ENCODE data around the gene HMGXB3. TPM values are rescaled to one million over a fixed set of nuclear protein-coding genes. Genes with fewer than 3 reads are reported as not detected.

The HMGXB3 gene
- total and polyA plus RNA-seq, 9 donors = 14.1 to 32.1 (median 28.1) TPM

GRCh38 chr5:150034662-150035061 is 34.1 kb downstream of the HMGXB3 start:
- intact Hi-C loops (cut with DNase I) = no loop called here
- Histone ChIP-seq H3K4me3 (no peak overlapping the region), H3K27me3 (no peaks in the 10 kb centered on the region), H3K27ac (no peak overlapping the region), H3K36me3 (no peaks in the 10 kb centered on the region), H3K4me1 (ENCODE audit: insufficient read depth) (no peaks in the 10 kb centered on the region), H3K9me3 (no peaks in the 10 kb centered on the region)
- no peak for DNase-seq
- no peak for TF ChIP-seq CTCF (IDR thresholded peaks at IDR 0.05)
- no peak for TF ChIP-seq EP300 (IDR thresholded peaks at IDR 0.05)
- TF ChIP-seq POLR2A (IDR thresholded peaks at IDR 0.05) = no peak
- 43 to 52% (median 51%) methylated on average over 4 of the region's 4 CpGs for WGBS, 3 donors

- Histone ChIP-seq H3K36me3 (no peaks in the 10 kb centered on the region), H3K4me3 (no peak overlapping the region), H3K27ac (no peak overlapping the region), H3K27me3 (no peaks in the 10 kb centered on the region), H3K4me1 (ENCODE audit: insufficient read depth) (no peaks in the 10 kb centered on the region), H3K9me3 (no peaks in the 10 kb centered on the region)
- TF ChIP-seq POLR2A (IDR thresholded peaks at IDR 0.05) (no peak), CTCF (IDR thresholded peaks at IDR 0.05) (no peak), EP300 (IDR thresholded peaks at IDR 0.05) (no peak)
- DNase-seq = no peak
- intact Hi-C loops (cut with DNase I) = no loop called here
- 75 to 79% (median 77%) methylated on average over 7 of the region's 7 CpGs for WGBS, 3 donors
Measured at GRCh38 chr5:150035139-150035895, 34.8 kb downstream of the HMGXB3 start.

DNA sequence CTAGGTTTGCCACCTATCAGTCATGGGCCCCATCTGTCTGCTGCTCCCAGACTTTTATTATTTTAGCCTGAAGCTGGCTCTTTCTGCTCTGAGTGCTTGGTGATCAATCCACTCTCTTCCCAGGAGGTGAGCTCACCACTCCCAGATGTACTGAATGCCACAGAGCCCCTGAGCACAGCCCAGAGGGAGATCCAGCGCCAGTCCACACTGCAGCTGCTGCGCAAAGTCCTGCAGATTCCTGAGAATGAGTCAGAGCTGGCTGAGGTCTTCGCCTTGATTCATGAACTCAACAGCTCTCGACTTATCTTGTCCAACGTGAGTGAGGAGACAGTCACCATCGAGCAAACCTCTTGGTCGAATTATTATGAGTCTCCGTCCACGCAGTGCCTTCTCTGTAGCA is 36.0 kb downstream of the HMGXB3 start:
- Histone ChIP-seq H3K27me3 (no peaks in the 10 kb centered on the region), H3K36me3 (no peaks in the 10 kb centered on the region), H3K4me3 (no peak overlapping the region), H3K27ac (no peak overlapping the region), H3K9me3 (no peaks in the 10 kb centered on the region), H3K4me1 (ENCODE audit: insufficient read depth) (no peaks in the 10 kb centered on the region)
- 54 to 64% (median 63%) methylated on average over 9 of the region's 9 CpGs for WGBS, 3 donors
- DNase-seq = no peak
- no peak for TF ChIP-seq POLR2A (IDR thresholded peaks at IDR 0.05)
- TF ChIP-seq CTCF (IDR thresholded peaks at IDR 0.05) = no peak
- no peak for TF ChIP-seq EP300 (IDR thresholded peaks at IDR 0.05)
- intact Hi-C loops (cut with DNase I) = no loop called here

- no peak overlapping the region for H3K27ac ChIP-seq
- no peaks in the 10 kb centered on the region for H3K36me3 ChIP-seq
- no peaks in the 10 kb centered on the region for H3K4me1 ChIP-seq (ENCODE audit: insufficient read depth)
- intact Hi-C loops (cut with DNase I) = no loop called here
- no peak overlapping the region for H3K4me3 ChIP-seq
- TF ChIP-seq POLR2A (IDR thresholded peaks at IDR 0.05) = no peak
- TF ChIP-seq CTCF (IDR thresholded peaks at IDR 0.05) = no peak
- no peak for TF ChIP-seq EP300 (IDR thresholded peaks at IDR 0.05)
- no peaks in the 10 kb centered on the region for H3K9me3 ChIP-seq
- DNase-seq = no peak
- 62 to 87% (median 85%) methylated on average over 2 of the region's 2 CpGs for WGBS, 3 donors
- no peaks in the 10 kb centered on the region for H3K27me3 ChIP-seq
Measured at GRCh38 chr5:150038547-150038946, 38.0 kb downstream of the HMGXB3 start.

All from ovary (tissue), 9 donors.